MM.1S (cell line): ENCODE data around the gene OLFM1.
A peak's percentile ranks its signal among the peaks of the same experiment; 100 is the strongest.

Experiments used
- DNase-seq: peaks from one replicate; pipeline ENCODE4 v3.0.0-alpha.2; 2015
- H2AFZ ChIP-seq: fragments of 300-600 bp; sonication (generic); 2 replicates; pipeline ENCODE4 v1.6.0; 2016; ENCODE audit warnings: antibody characterized with exemption, low read length
- H3F3A ChIP-seq: fragments of 300-600 bp; sonication (generic); 2 replicates; pipeline ENCODE4 v1.6.1; 2016; ENCODE audit warnings: mild to moderate bottlenecking, antibody characterized with exemption, low read length, moderate library complexity, mixed read lengths; ENCODE audit not compliant: insufficient read depth
- H3K27ac ChIP-seq: fragments of 300-600 bp; sonication (generic); 2 replicates; pipeline ENCODE4 v1.5.1; 2016; ENCODE audit warnings: mild to moderate bottlenecking, low read length
- H3K27me3 ChIP-seq: fragments of 300-600 bp; sonication (generic); replicated peaks from 2 replicates; pipeline ENCODE4 v1.6.0; 2016; ENCODE audit warnings: low read length; ENCODE audit not compliant: insufficient read depth
- H3K36me3 ChIP-seq: fragments of 300-600 bp; sonication (generic); replicated peaks from 2 replicates; pipeline ENCODE4 v1.6.1; 2016; ENCODE audit warnings: mild to moderate bottlenecking, low read length, mixed read lengths; ENCODE audit not compliant: insufficient read depth
- H3K4me1 ChIP-seq: fragments of 300-600 bp; sonication (generic); 2 replicates; pipeline ENCODE4 v1.6.1; 2016; ENCODE audit warnings: low read length, mixed read lengths
- H3K4me2 ChIP-seq: fragments of 300-600 bp; sonication (generic); 2 replicates; pipeline ENCODE4 v1.6.0; 2016; ENCODE audit warnings: low read depth, low read length
- H3K4me3 ChIP-seq: fragments of 300-600 bp; sonication (generic); 2 replicates; pipeline ENCODE4 v1.5.1; 2016; ENCODE audit warnings: low read length, mixed read lengths
- H3K79me2 ChIP-seq: fragments of 300-600 bp; sonication (generic); 2 replicates; pipeline ENCODE4 v1.6.1; 2016; ENCODE audit warnings: mixed run types, low read length, mixed read lengths
- H3K9ac ChIP-seq: fragments of 300-600 bp; sonication (generic); 2 replicates; pipeline ENCODE4 v1.6.1; 2016; ENCODE audit warnings: low read length, mixed read lengths
- H3K9me2 ChIP-seq: fragments of 300-600 bp; sonication (generic); replicated peaks from 2 replicates; pipeline ENCODE4 v1.6.1; 2016; ENCODE audit warnings: mild to moderate bottlenecking, low read length, mixed read lengths; ENCODE audit not compliant: insufficient read depth
- H3K9me3 ChIP-seq: fragments of 300-600 bp; sonication (generic); replicated peaks from 2 replicates; pipeline ENCODE4 v1.6.1; 2016; ENCODE audit warnings: mild to moderate bottlenecking, low read length, mixed read lengths; ENCODE audit not compliant: insufficient read depth
- H4K20me1 ChIP-seq: fragments of 300-600 bp; sonication (generic); 2 replicates; pipeline ENCODE4 v1.6.1; 2016; ENCODE audit warnings: mild to moderate bottlenecking, low read length, moderate library complexity, mixed read lengths; ENCODE audit not compliant: insufficient read depth
- CTCF ChIP-seq: fragments of 300-600 bp; sonication (generic); IDR thresholded peaks from 2 replicates; pipeline ENCODE4 v1.5.1; 2016; ENCODE audit warnings: antibody characterized with exemption, low read length, mixed read lengths
- EZH2 ChIP-seq: fragments of 300-600 bp; sonication (generic); optimal IDR thresholded peaks from 2 replicates; pipeline ENCODE3; 2017; ENCODE audit warnings: low read depth, mild to moderate bottlenecking, antibody characterized with exemption, low read length, mixed read lengths
- EZH2phosphoT487 ChIP-seq: fragments of 300-600 bp; sonication (generic); IDR thresholded peaks from 2 replicates; pipeline ENCODE4 v1.6.1; 2018; ENCODE audit warnings: antibody characterized with exemption, low read length

The OLFM1 gene

GRCh38 chr9:135096408-135096895 lies 9.0 kb downstream of the OLFM1 start:
- no peak overlapping the region for H3K27ac ChIP-seq
- H3K4me3 ChIP-seq, result no peak overlapping the region
- H3K79me2 ChIP-seq, result no peaks in the 10 kb centered on the region
- peaks cover 90% of the 10 kb centered on the region for H3K27me3 ChIP-seq
- H2AFZ ChIP-seq, result no peak overlapping the region
- H3F3A ChIP-seq, result no peaks in the 10 kb centered on the region
- H3K9me2 ChIP-seq, result no peaks in the 10 kb centered on the region
- no peaks in the 10 kb centered on the region for H4K20me1 ChIP-seq
- no peak for DNase-seq
- TF ChIP-seq EZH2 (no peak), EZH2phosphoT487 (no peak)
- no peaks in the 10 kb centered on the region for H3K9me3 ChIP-seq
- H3K4me1 ChIP-seq, result no peaks in the 10 kb centered on the region
- no peak overlapping the region for H3K9ac ChIP-seq
- H3K4me2 ChIP-seq, result no peak overlapping the region
- H3K36me3 ChIP-seq, result no peaks in the 10 kb centered on the region

- DNase-seq, result peak; percentile 21
- Histone ChIP-seq H3K9ac (no peak overlapping the region), H3K36me3 (no peaks in the 10 kb centered on the region), H3K79me2 (no peaks in the 10 kb centered on the region), H3K9me2 (no peaks in the 10 kb centered on the region), H2AFZ (no peak overlapping the region), H4K20me1 (no peaks in the 10 kb centered on the region), H3K4me2 (no peak overlapping the region), H3K27me3 (peaks cover 91% of the 10 kb centered on the region), H3K9me3 (no peaks in the 10 kb centered on the region), H3K4me1 (no peaks in the 10 kb centered on the region), H3F3A (no peaks in the 10 kb centered on the region), H3K4me3 (no peak overlapping the region), H3K27ac (no peak overlapping the region)
- TF ChIP-seq EZH2phosphoT487 (no peak), EZH2 (no peak), CTCF (no peak)
Observed at GRCh38 chr9:135098400-135099105, 11.1 kb downstream of the OLFM1 start.

- Histone ChIP-seq H3K9me3 (no peaks in the 10 kb centered on the region), H3K27ac (no peak overlapping the region), H3K79me2 (no peaks in the 10 kb centered on the region), H4K20me1 (no peaks in the 10 kb centered on the region), H3K4me3 (no peak overlapping the region), H3K4me1 (no peaks in the 10 kb centered on the region), H3K9me2 (no peaks in the 10 kb centered on the region), H3K4me2 (no peak overlapping the region), H2AFZ (no peak overlapping the region), H3K9ac (no peak overlapping the region), H3K36me3 (no peaks in the 10 kb centered on the region), H3K27me3 (peaks cover 89% of the 10 kb centered on the region), H3F3A (no peaks in the 10 kb centered on the region)
- no peak for TF ChIP-seq EZH2
- TF ChIP-seq EZH2phosphoT487, result no peak
- TF ChIP-seq CTCF, result no peak
- no peak for DNase-seq
Observed at GRCh38 chr9:135099574-135099973, 12.1 kb downstream of the OLFM1 start.

GRCh38 chr9:135100241-135100681 lies 12.8 kb downstream of the OLFM1 start:
- no peaks in the 10 kb centered on the region for H3K9me2 ChIP-seq
- no peak for TF ChIP-seq EZH2phosphoT487
- TF ChIP-seq CTCF, result no peak
- TF ChIP-seq EZH2, result no peak
- H3K4me1 ChIP-seq, result no peaks in the 10 kb centered on the region
- H3F3A ChIP-seq, result no peaks in the 10 kb centered on the region
- no peaks in the 10 kb centered on the region for H4K20me1 ChIP-seq
- no peak for DNase-seq
- no peak overlapping the region for H3K4me3 ChIP-seq
- peaks cover 89% of the 10 kb centered on the region for H3K27me3 ChIP-seq
- no peaks in the 10 kb centered on the region for H3K9me3 ChIP-seq
- no peak overlapping the region for H3K27ac ChIP-seq
- no peak overlapping the region for H3K9ac ChIP-seq
- no peaks in the 10 kb centered on the region for H3K79me2 ChIP-seq
- H3K4me2 ChIP-seq, result no peak overlapping the region
- no peaks in the 10 kb centered on the region for H3K36me3 ChIP-seq
- no peak overlapping the region for H2AFZ ChIP-seq
